Smooth muscle cell (in vitro differentiated cells): Measurements from ENCODE around the gene PHLPP1. TPM values are rescaled to one million over a fixed set of nuclear protein-coding genes. Genes with fewer than 3 reads are reported as not detected.

Source experiments
- DNase-seq: peaks from one replicate; lab custom pipeline; 2025; ENCODE audit not compliant: unreplicated experiment; lab: John Stamatoyannopoulos, UW
- H2AFZ ChIP-seq: fragments of 200-600 bp; sonication (generic); 2 replicates; pipeline ENCODE4 v1.6.0; 2016; ENCODE audit warnings: antibody characterized with exemption, low read depth, mild to moderate bottlenecking
- H3F3A ChIP-seq: fragments of 200-600 bp; sonication (generic); 2 replicates; pipeline ENCODE4 v1.6.0; 2017; ENCODE audit warnings: antibody characterized with exemption, low read depth
- H3K27ac ChIP-seq: fragments of 200-600 bp; sonication (generic); 2 replicates; pipeline ENCODE4 v1.5.1; 2016; ENCODE audit warnings: low read depth, mild to moderate bottlenecking
- H3K27me3 ChIP-seq: fragments of 200-600 bp; sonication (generic); 2 replicates; pipeline ENCODE4 v1.6.1; 2016; ENCODE audit warnings: low read depth, mild to moderate bottlenecking
- H3K36me3 ChIP-seq: fragments of 200-600 bp; sonication (generic); 2 replicates; pipeline ENCODE4 v1.5.1; 2016; ENCODE audit warnings: low read depth
- H3K4me1 ChIP-seq: fragments of 200-600 bp; sonication (generic); 2 replicates; pipeline ENCODE4 v1.5.1; 2016; ENCODE audit warnings: low read depth
- H3K4me2 ChIP-seq: fragments of 200-600 bp; sonication (generic); 2 replicates; pipeline ENCODE4 v1.6.0; 2016; ENCODE audit warnings: mild to moderate bottlenecking
- H3K4me3 ChIP-seq: fragments of 200-600 bp; sonication (generic); 2 replicates; pipeline ENCODE4 v1.5.1; 2016; ENCODE audit warnings: mild to moderate bottlenecking
- H3K79me2 ChIP-seq: fragments of 200-600 bp; sonication (generic); 2 replicates; pipeline ENCODE4 v1.6.0; 2016; ENCODE audit warnings: low read depth, mild to moderate bottlenecking
- H3K9ac ChIP-seq: fragments of 200-600 bp; sonication (generic); 2 replicates; pipeline ENCODE4 v1.6.0; 2016; ENCODE audit warnings: low read depth
- H3K9me3 ChIP-seq: fragments of 200-600 bp; sonication (generic); replicated peaks from 2 replicates; pipeline ENCODE4 v1.5.1; 2016; ENCODE audit warnings: low read depth
- H4K20me1 ChIP-seq: fragments of 200-600 bp; sonication (generic); 2 replicates; pipeline ENCODE4 v1.6.0; 2016; ENCODE audit warnings: low read depth
- WGBS: methylation state at CpG from one replicate; pipeline ENCODE4 v1.1.7; 2016; ENCODE audit warnings: low lambda C conversion rate; 5-methylcytosine and 5-hydroxymethylcytosine counted together
- polyA plus RNA-seq: library from polyadenylated mRNA; unstranded; fragments of >200 nt; fragmentation: Nextera tagmentation; extraction: Ambion mirVana; gene quantifications from 2 replicates; pipeline ENCODE4 v1.2.1, GENCODE V29; 2016
- total RNA-seq: library from RNA; depleted of rRNA; stranded (reverse); fragments of >200 nt; gene quantifications from 2 replicates; pipeline ENCODE4 v1.2.3, GENCODE V29; 2014
- TF ChIP-seq, protein P1 (sequence below): fragments of 200-600 bp; sonication (generic); IDR thresholded peaks from 2 replicates; pipeline ENCODE4 v1.5.1; 2017; ENCODE audit warnings: borderline replicate concordance, mild to moderate bottlenecking, antibody characterized with exemption; ENCODE audit not compliant: insufficient read depth, poor library complexity, severe bottlenecking

PHLPP1 gene
- total and polyA plus RNA-seq, 2 experiments from 2014 or later, result 1.1 to 4.3 TPM

DNA sequence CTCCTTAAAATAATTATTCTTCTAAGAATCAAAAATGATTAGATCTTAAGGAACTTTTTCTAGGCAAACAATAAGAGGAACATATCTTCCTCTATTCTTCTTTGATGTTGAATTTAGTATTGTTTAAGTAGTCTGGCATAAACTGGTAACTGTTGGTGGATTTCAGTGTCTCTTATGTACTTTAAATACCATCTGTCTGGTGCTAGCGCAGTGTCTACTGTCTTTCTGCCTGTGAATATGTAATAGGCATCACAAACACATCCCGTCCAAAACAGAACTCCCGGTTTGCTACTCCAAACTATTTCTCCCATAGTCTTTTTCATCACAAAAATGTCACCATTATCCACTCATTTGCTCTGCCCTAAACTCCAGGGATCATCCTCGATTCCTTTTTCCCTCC, 281.7 kb downstream of the PHLPP1 start:
- no peaks in the 10 kb centered on the region for H3K79me2 ChIP-seq
- 78% methylated on average over 4 of the region's 4 CpGs for WGBS
- DNase-seq, result no peak

DNA sequence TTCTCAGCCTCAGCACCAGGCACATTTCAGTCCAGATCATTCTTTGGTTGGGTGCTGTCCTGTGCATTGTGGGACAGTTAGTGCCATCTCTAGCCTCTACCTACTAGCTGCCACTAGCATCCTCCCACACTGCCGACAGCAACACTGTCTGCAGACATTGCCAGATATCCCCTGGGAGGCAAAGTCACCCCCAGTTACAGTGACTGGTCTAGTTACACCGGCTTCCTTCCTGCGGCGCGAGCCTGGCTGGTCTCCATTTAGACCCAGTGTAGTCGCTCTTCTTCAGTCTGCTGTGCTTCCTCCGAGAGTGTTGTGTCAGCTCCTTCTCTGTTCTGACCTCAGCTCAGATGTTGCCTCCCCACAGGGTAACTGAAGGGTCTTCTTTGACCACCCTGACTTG, 283.1 kb downstream of the PHLPP1 start:
- H3K27ac ChIP-seq, result no peak overlapping the region
- no peak for DNase-seq

More for the DNA sequence above, 281.7 kb downstream of the PHLPP1 start:
- no peak overlapping the region for H3K4me2 ChIP-seq
- no peaks in the 10 kb centered on the region for H3K4me1 ChIP-seq
- no peaks in the 10 kb centered on the region for H3K27me3 ChIP-seq
- H3K9me3 ChIP-seq, result no peaks in the 10 kb centered on the region
- no peaks in the 10 kb centered on the region for H4K20me1 ChIP-seq
- H3K27ac ChIP-seq, result no peak overlapping the region
- no peak overlapping the region for H3K9ac ChIP-seq
- H3K36me3 ChIP-seq, result no peaks in the 10 kb centered on the region
- H3K4me3 ChIP-seq, result no peak overlapping the region
- H3F3A ChIP-seq, result no peaks in the 10 kb centered on the region
- H2AFZ ChIP-seq, result no peak overlapping the region
- TF ChIP-seq, protein P1, sequence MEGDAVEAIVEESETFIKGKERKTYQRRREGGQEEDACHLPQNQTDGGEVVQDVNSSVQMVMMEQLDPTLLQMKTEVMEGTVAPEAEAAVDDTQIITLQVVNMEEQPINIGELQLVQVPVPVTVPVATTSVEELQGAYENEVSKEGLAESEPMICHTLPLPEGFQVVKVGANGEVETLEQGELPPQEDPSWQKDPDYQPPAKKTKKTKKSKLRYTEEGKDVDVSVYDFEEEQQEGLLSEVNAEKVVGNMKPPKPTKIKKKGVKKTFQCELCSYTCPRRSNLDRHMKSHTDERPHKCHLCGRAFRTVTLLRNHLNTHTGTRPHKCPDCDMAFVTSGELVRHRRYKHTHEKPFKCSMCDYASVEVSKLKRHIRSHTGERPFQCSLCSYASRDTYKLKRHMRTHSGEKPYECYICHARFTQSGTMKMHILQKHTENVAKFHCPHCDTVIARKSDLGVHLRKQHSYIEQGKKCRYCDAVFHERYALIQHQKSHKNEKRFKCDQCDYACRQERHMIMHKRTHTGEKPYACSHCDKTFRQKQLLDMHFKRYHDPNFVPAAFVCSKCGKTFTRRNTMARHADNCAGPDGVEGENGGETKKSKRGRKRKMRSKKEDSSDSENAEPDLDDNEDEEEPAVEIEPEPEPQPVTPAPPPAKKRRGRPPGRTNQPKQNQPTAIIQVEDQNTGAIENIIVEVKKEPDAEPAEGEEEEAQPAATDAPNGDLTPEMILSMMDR, result no peak

DNA sequence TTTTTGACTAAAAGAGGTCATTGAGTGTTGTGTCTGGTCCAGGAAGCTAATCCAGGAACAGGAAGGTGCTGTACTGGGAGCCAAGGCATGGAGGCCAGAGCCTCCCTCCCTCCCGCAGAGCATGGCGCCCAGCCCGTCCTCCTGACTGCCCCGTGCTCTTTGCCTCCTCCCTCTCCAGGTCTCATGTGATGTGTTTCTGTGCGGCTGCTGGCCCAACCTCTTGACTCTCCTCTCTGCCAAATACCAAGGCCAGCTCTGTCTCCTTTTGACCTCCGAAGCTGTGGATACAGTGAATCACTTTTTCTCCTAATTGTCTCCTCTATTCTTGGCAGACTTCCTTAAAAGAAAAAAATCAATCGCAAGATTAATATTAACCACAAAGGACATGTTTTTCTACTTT, 284.1 kb downstream of the PHLPP1 start:
- Histone ChIP-seq H3K9ac (no peak overlapping the region), H3K79me2 (no peaks in the 10 kb centered on the region), H3K27me3 (no peaks in the 10 kb centered on the region), H3K27ac (no peak overlapping the region), H3F3A (no peaks in the 10 kb centered on the region), H3K4me2 (no peak overlapping the region), H2AFZ (no peak overlapping the region), H4K20me1 (no peaks in the 10 kb centered on the region), H3K9me3 (no peaks in the 10 kb centered on the region), H3K4me3 (no peak overlapping the region), H3K4me1 (no peaks in the 10 kb centered on the region), H3K36me3 (no peaks in the 10 kb centered on the region)
- WGBS, result 94% methylated on average over 7 of the region's 7 CpGs
- no peak for DNase-seq
- TF ChIP-seq, protein P1, result no peak

More for the DNA sequence above, 283.1 kb downstream of the PHLPP1 start:
- Histone ChIP-seq H2AFZ (no peak overlapping the region), H3K27me3 (no peaks in the 10 kb centered on the region), H3K4me3 (no peak overlapping the region), H3K9me3 (no peaks in the 10 kb centered on the region), H3K9ac (no peak overlapping the region), H3K4me2 (no peak overlapping the region), H3K79me2 (no peaks in the 10 kb centered on the region), H3F3A (no peaks in the 10 kb centered on the region), H3K36me3 (no peaks in the 10 kb centered on the region), H3K4me1 (no peaks in the 10 kb centered on the region), H4K20me1 (no peaks in the 10 kb centered on the region)
- WGBS, result 94% methylated on average over 7 of the region's 7 CpGs
- TF ChIP-seq, protein P1, result no peak

DNA sequence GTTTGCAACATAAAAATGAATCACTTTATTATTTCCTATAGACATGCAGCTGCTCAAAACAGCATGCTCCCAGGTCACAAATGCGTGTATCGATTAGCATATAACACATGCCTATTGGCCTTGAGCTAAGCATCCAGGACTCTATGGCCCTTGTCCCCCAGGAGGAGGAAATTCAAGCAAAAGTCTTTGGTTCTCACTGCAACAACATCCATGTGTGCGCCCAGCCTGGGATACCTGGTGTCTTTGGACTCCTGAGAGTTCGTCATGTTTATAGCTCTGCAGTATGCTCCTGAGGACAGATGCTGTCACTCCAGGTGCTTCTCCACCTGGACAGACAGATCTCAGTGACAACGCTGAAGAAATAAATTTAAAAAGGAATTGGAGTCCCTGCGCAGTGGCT, 284.6 kb downstream of the PHLPP1 start:
- Histone ChIP-seq H3K27ac (no peak overlapping the region), H3F3A (no peaks in the 10 kb centered on the region), H3K36me3 (no peaks in the 10 kb centered on the region), H2AFZ (no peak overlapping the region), H3K27me3 (no peaks in the 10 kb centered on the region), H3K4me1 (no peaks in the 10 kb centered on the region), H3K9me3 (no peaks in the 10 kb centered on the region), H4K20me1 (no peaks in the 10 kb centered on the region), H3K4me3 (no peak overlapping the region), H3K79me2 (no peaks in the 10 kb centered on the region), H3K9ac (no peak overlapping the region), H3K4me2 (no peak overlapping the region)
- TF ChIP-seq, protein P1, result no peak
- WGBS, result 97% methylated on average over 6 of the region's 6 CpGs
- no peak for DNase-seq
